HG03342 (cell line): ENCODE results near the gene ARF5.
"Not testable (repeated sequence)": the region's sequence is repeated elsewhere in the genome, so short reads cannot be mapped to it uniquely, and the experiment has no call there.

Source experiments
- ATAC-seq: cut with Tn5 transposase; IDR thresholded peaks from one replicate; pipeline ENCODE4 v1.9.1; 2021; ENCODE audit warnings: mild to moderate bottlenecking, moderate library complexity; ENCODE audit not compliant: unreplicated experiment

ARF5 gene

GRCh38 chr7:127588019-127588696 is at the start of gene ARF5:
TSS of gene ARF5 (plus strand) at chr7:127588411. CDS start at chr7:127588499, 88 bp downstream.
- ATAC-seq: peak; percentile 71

- ATAC-seq: no peak
Measured at GRCh38 chr7:127539116-127539515, 49.1 kb upstream of the ARF5 start.

- ATAC-seq: not testable (repeated sequence)
Measured at GRCh38 chr7:127540461-127540860, 47.8 kb upstream of the ARF5 start.

- ATAC-seq: no peak
Measured at GRCh38 chr7:127541548-127541947, 46.7 kb upstream of the ARF5 start.

- ATAC-seq: no peak
Measured at GRCh38 chr7:127546313-127546712, 41.9 kb upstream of the ARF5 start.

GRCh38 chr7:127550247-127550646 is 38.0 kb upstream of the ARF5 start:
- ATAC-seq: no peak

- ATAC-seq: no peak
Measured at GRCh38 chr7:127551941-127552340, 36.3 kb upstream of the ARF5 start.

GRCh38 chr7:127556404-127556803 is 31.8 kb upstream of the ARF5 start:
- no peak for ATAC-seq

- no peak for ATAC-seq
Measured at GRCh38 chr7:127557803-127558202, 30.4 kb upstream of the ARF5 start.

- no peak for ATAC-seq
Measured at GRCh38 chr7:127566242-127566641, 22.0 kb upstream of the ARF5 start.

GRCh38 chr7:127568034-127568433 is 20.2 kb upstream of the ARF5 start:
- not testable (repeated sequence) for ATAC-seq

- no peak for ATAC-seq
Measured at GRCh38 chr7:127571741-127572505, 16.3 kb upstream of the ARF5 start.

GRCh38 chr7:127578036-127578684 is 10.1 kb upstream of the ARF5 start:
- no peak for ATAC-seq

- ATAC-seq: no peak
Measured at GRCh38 chr7:127578711-127579275, 9.4 kb upstream of the ARF5 start.

- no peak for ATAC-seq
Measured at GRCh38 chr7:127580612-127581011, 7.6 kb upstream of the ARF5 start.

GRCh38 chr7:127581716-127582115 is 6.5 kb upstream of the ARF5 start:
- ATAC-seq: no peak

- ATAC-seq: no peak
Measured at GRCh38 chr7:127582361-127582760, 5.8 kb upstream of the ARF5 start.

- ATAC-seq: no peak
Measured at GRCh38 chr7:127584648-127585043, 3.6 kb upstream of the ARF5 start.

- ATAC-seq: peak; percentile 85
Measured at GRCh38 chr7:127585044-127585953, 2.9 kb upstream of the ARF5 start, which contains the start of gene GCC1. TSS of gene GCC1 (minus strand) at chr7:127585596. CDS start at chr7:127585182, 414 bp downstream.

GRCh38 chr7:127586346-127586745 is 1.9 kb upstream of the ARF5 start:
- no peak for ATAC-seq
